Suprapubic skin (tissue), 4 donors: ENCODE results near the gene OR8B12. TPM values are rescaled to one million over a fixed set of nuclear protein-coding genes. Genes with fewer than 3 reads are reported as not detected.

Source experiments
- DNase-seq, 2 donors: peaks; one replicate each; pipeline ENCODE4 v3.0.0-alpha.2; 2019; ENCODE audit warnings: low spot score in 2 of 2
- H3K27ac ChIP-seq: fragments of 200-600 bp; sonication (generic); one replicate; pipeline ENCODE4 v1.5.1; 2019
- H3K27me3 ChIP-seq: fragments of 200-600 bp; sonication (generic); one replicate; pipeline ENCODE4 v1.5.1; 2019
- H3K36me3 ChIP-seq: fragments of 200-600 bp; sonication (generic); one replicate; pipeline ENCODE4 v1.5.1; 2019
- H3K4me1 ChIP-seq: fragments of 200-600 bp; sonication (generic); one replicate; pipeline ENCODE4 v1.5.1; 2019
- H3K4me3 ChIP-seq: fragments of 200-600 bp; sonication (generic); one replicate; pipeline ENCODE4 v1.5.1; 2019; ENCODE audit warnings: mild to moderate bottlenecking
- H3K9me3 ChIP-seq: fragments of 200-600 bp; sonication (generic); one replicate; pipeline ENCODE4 v1.5.1; 2019
- EP300 ChIP-seq: sonication (generic); formaldehyde crosslinking; IDR thresholded peaks from one replicate; pipeline ENCODE4 v1.6.1; 2017; ENCODE audit warnings: antibody characterized with exemption
- POLR2A ChIP-seq, 2 donors: fragments of 450-650 bp; IDR thresholded peaks; one replicate each; pipeline ENCODE4 v1.6.1; 2017; ENCODE audit warnings: antibody characterized with exemption in 2 of 2, mild to moderate bottlenecking in 2 of 2, moderate library complexity in 2 of 2
- POLR2AphosphoS5 ChIP-seq, 3 donors: sonication (generic); formaldehyde crosslinking; IDR thresholded peaks; one replicate each; pipeline ENCODE4 v1.6.1; 2017; ENCODE audit warnings: antibody characterized with exemption in 3 of 3
- WGBS: methylation state at CpG from one replicate; pipeline ENCODE4 v1.1.5; 2018; 5-methylcytosine and 5-hydroxymethylcytosine counted together
- total RNA-seq, 4 donors: library from RNA; depleted of rRNA; stranded (reverse); fragments of >200 nt; gene quantifications; one replicate each; pipeline ENCODE4 v1.1.0, GENCODE V29; 2016
- TF ChIP-seq, protein P1 (sequence below), 2 donors: fragments of 200-600 bp in 1 of 2; fragments of 450-650 bp in 1 of 2; sonication (generic) in 1 of 2; IDR thresholded peaks; one replicate each; pipeline ENCODE4 v1.5.1; 2016 to 2019; ENCODE audit warnings: antibody characterized with exemption in 2 of 2, mild to moderate bottlenecking in 1 of 2, moderate library complexity in 1 of 2

OR8B12 gene
- total RNA-seq, 4 donors from 2014 or later = not detected

DNA sequence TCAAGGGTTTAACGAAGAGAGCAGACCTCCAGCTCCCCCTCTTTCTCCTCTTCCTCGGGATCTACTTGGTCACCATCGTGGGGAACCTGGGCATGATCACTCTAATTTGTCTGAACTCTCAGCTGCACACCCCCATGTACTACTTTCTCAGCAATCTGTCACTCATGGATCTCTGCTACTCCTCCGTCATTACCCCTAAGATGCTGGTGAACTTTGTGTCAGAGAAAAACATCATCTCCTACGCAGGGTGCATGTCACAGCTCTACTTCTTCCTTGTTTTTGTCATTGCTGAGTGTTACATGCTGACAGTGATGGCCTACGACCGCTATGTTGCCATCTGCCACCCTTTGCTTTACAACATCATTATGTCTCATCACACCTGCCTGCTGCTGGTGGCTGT is 26.7 kb upstream of the OR8B12 start:
- 86% methylated on average over 7 of the region's 7 CpGs for WGBS
- no peak for DNase-seq
- peaks cover 4% of the 10 kb centered on the region for H3K9me3 ChIP-seq
- H3K36me3 ChIP-seq = no peaks in the 10 kb centered on the region
- no peak overlapping the region for H3K4me3 ChIP-seq
- H3K27me3 ChIP-seq = no peaks in the 10 kb centered on the region
- H3K27ac ChIP-seq = no peak overlapping the region
- no peak for TF ChIP-seq POLR2A (IDR thresholded peaks at IDR 0.05)
- no peak for TF ChIP-seq POLR2AphosphoS5 (IDR thresholded peaks at IDR 0.05)
- TF ChIP-seq EP300 = no peak
- TF ChIP-seq, protein P1, sequence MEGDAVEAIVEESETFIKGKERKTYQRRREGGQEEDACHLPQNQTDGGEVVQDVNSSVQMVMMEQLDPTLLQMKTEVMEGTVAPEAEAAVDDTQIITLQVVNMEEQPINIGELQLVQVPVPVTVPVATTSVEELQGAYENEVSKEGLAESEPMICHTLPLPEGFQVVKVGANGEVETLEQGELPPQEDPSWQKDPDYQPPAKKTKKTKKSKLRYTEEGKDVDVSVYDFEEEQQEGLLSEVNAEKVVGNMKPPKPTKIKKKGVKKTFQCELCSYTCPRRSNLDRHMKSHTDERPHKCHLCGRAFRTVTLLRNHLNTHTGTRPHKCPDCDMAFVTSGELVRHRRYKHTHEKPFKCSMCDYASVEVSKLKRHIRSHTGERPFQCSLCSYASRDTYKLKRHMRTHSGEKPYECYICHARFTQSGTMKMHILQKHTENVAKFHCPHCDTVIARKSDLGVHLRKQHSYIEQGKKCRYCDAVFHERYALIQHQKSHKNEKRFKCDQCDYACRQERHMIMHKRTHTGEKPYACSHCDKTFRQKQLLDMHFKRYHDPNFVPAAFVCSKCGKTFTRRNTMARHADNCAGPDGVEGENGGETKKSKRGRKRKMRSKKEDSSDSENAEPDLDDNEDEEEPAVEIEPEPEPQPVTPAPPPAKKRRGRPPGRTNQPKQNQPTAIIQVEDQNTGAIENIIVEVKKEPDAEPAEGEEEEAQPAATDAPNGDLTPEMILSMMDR (IDR thresholded peaks at IDR 0.05) = no peak
- H3K4me1 ChIP-seq = no peaks in the 10 kb centered on the region

DNA sequence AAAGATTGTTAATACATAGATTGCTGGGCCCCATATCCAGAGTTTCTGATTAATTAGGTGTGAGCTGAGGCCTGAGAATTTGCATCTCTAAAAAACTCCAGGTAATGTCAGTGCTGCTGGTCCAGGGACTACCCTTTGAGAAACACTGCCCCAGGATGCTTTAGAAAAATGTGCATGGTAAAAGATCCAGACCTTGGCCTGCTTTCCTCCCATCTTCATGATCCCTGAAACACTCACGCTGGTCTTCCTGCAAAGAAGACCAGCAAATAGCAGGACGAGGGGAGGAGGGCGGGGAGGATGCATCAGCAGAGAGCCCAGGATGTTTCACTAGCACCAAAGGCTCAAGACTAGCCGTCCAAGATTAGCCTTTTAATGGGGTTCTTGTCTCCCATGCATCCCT is 26.2 kb upstream of the OR8B12 start, which contains the start of gene OR8A1:
TSS of gene OR8A1 (plus strand) at position 301 of the 400 bp plus-strand sequence. CDS start 123 bp downstream, outside the sequence.
- WGBS = 72% methylated on average over 4 of the region's 4 CpGs

DNA sequence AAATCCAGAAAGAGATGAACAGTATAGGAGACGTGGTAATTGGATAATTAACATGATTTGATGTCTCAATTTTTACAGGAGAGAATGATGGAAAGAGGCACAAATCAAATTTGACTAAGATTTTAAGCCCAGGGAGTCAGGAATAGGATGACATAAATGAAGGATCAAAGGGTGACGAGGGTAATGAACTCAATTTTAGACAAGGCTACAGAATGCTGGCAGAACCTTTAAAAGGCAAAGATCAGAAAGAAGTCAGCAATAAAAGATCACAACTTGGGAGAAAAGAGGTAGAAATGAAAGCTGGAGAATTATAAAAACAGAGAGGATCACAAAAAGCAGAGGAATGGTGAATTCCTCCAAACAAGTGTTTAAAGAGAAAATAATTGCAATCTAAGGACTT is 13.4 kb upstream of the OR8B12 start:
- TF ChIP-seq POLR2AphosphoS5 (IDR thresholded peaks at IDR 0.05) = no peak
- TF ChIP-seq, protein P1 (IDR thresholded peaks at IDR 0.05) = no peak
- no peak for TF ChIP-seq POLR2A (IDR thresholded peaks at IDR 0.05)
- TF ChIP-seq EP300 = no peak
- no peak for DNase-seq
- no peaks in the 10 kb centered on the region for H3K9me3 ChIP-seq
- no peaks in the 10 kb centered on the region for H3K36me3 ChIP-seq
- H3K4me3 ChIP-seq = no peak overlapping the region
- H3K27me3 ChIP-seq = no peaks in the 10 kb centered on the region
- WGBS = 41% methylated on average over 2 of the region's 2 CpGs
- no peaks in the 10 kb centered on the region for H3K4me1 ChIP-seq
- H3K27ac ChIP-seq = no peak overlapping the region

More for the DNA sequence above, 26.2 kb upstream of the OR8B12 start, which contains the start of gene OR8A1:
- Histone ChIP-seq H3K27me3 (no peaks in the 10 kb centered on the region), H3K4me1 (no peaks in the 10 kb centered on the region), H3K4me3 (no peak within 1 kb of the TSS), H3K27ac (no peak within 1 kb of the TSS), H3K9me3 (peaks cover 4% of the 10 kb centered on the region), H3K36me3 (no peaks in the 10 kb centered on the region)
- no peak for TF ChIP-seq EP300
- TF ChIP-seq POLR2A (IDR thresholded peaks at IDR 0.05) = no peak
- no peak for TF ChIP-seq POLR2AphosphoS5 (IDR thresholded peaks at IDR 0.05)
- TF ChIP-seq, protein P1 (IDR thresholded peaks at IDR 0.05) = no peak
- no peak for DNase-seq

DNA sequence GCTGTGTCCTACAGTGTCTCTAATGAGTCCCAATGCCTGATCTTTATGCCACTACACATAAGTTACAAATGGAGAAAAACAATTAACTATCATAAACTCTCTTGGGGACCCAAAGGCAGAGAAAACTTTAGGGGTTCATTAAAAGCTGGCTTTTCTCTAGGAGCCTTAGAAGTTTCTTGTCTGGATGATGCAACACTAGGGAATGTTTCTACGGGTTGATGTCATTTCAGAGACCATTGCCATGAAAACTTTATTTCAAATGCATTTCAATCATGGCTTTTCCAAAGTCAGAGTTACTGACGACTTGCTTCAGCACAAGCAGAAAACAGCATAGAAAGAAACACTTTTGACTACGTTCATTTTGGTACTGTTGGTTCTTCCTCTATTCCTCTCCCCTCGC is 8.5 kb upstream of the OR8B12 start:
- no peak for TF ChIP-seq POLR2A (IDR thresholded peaks at IDR 0.05)
- no peak for TF ChIP-seq EP300
- no peak for TF ChIP-seq POLR2AphosphoS5 (IDR thresholded peaks at IDR 0.05)
- TF ChIP-seq, protein P1 (IDR thresholded peaks at IDR 0.05) = no peak
- Histone ChIP-seq H3K27ac (no peak overlapping the region), H3K4me1 (no peaks in the 10 kb centered on the region), H3K36me3 (no peaks in the 10 kb centered on the region), H3K4me3 (no peak overlapping the region), H3K9me3 (no peaks in the 10 kb centered on the region), H3K27me3 (no peaks in the 10 kb centered on the region)
- WGBS = 89% methylated on average over 4 of the region's 4 CpGs
- no peak for DNase-seq

DNA sequence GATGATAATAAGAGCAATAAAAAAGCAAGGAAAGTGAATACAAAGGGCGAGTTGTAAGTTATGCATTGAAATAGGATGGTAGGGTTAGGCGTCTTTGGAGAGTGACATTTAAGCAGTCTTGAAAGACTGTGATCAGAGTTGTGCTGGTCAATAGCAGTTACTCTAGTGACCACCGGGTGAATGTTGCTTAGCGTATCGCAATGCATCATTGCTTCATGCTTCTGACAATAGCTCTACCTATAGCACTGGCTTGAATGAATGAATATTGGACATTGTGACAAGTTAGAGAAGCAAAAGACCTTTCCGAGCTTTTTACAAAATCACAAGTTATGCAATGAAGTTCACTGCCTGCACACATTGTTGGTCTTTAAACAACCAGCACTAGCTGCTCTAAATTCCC is 7.7 kb upstream of the OR8B12 start:
- no peak for DNase-seq
- 81% methylated on average over 6 of the region's 6 CpGs for WGBS
- Histone ChIP-seq H3K36me3 (no peaks in the 10 kb centered on the region), H3K4me1 (no peaks in the 10 kb centered on the region), H3K27me3 (no peaks in the 10 kb centered on the region), H3K4me3 (no peak overlapping the region), H3K9me3 (no peaks in the 10 kb centered on the region), H3K27ac (no peak overlapping the region)
- TF ChIP-seq EP300 = no peak

DNA sequence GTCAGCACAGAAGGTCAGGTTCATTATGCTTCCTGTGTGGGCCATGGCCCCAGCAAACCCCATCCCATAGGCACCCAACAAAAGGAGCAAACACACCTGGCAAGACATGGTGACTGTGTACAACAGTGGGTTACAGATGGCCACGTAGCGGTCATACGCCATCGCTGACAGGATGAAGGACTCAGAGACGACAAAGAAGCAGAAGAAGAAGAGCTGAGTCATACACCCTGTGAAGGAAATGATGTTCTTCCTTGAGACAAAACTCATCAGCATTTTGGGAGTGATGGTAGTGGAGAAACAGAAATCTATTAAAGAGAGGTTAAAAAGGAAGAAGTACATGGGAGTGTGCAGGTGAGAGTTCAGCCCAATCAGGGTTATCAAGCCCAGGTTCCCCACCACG is 309 bp downstream of the OR8B12 start:
- no peaks in the 10 kb centered on the region for H3K9me3 ChIP-seq
- no peaks in the 10 kb centered on the region for H3K27me3 ChIP-seq
- no peaks in the 10 kb centered on the region for H3K36me3 ChIP-seq
- H3K27ac ChIP-seq = no peak overlapping the region
- H3K4me1 ChIP-seq = no peaks in the 10 kb centered on the region
- TF ChIP-seq EP300 = no peak
- TF ChIP-seq POLR2AphosphoS5 (IDR thresholded peaks at IDR 0.05) = no peak
- TF ChIP-seq POLR2A (IDR thresholded peaks at IDR 0.05) = no peak
- TF ChIP-seq, protein P1 (IDR thresholded peaks at IDR 0.05) = no peak
- DNase-seq = no peak
- WGBS = 82% methylated on average over 6 of the region's 6 CpGs
- no peak overlapping the region for H3K4me3 ChIP-seq
